ENCODE data around the gene ZNF749. TPM values are rescaled to one million over a fixed set of nuclear protein-coding genes. Genes with fewer than 3 reads are reported as not detected.
"Not testable (repeated sequence)": the region's sequence is repeated elsewhere in the genome, so short reads cannot be mapped to it uniquely, and the experiment has no call there.

ZNF749 gene
- total and polyA plus RNA-seq, 12 donors, result 1.7 to 12.8 (median 2.7) TPM

- ATAC-seq (no peak), DNase-seq (no peak)
- H3K27me3 ChIP-seq, result no peaks in the 10 kb centered on the region
- no peak for TF ChIP-seq CTCF (IDR thresholded peaks at IDR 0.05)
- peaks cover 0 to 17% (median 10%) of the 10 kb centered on the region in 9 donors for H3K4me1 ChIP-seq
- H3K4me3 ChIP-seq, result no peak overlapping the region
- 98 to 99% methylated on average over 4 of the region's 4 CpGs for WGBS, 2 donors
- H3K9me3 ChIP-seq, result peaks cover 4 to 94% (median 75%) of the 10 kb centered on the region in 11 donors
- intact Hi-C loops (cut with DNase I), result no loop called here
- peaks cover 9 to 77% (median 39%) of the 10 kb centered on the region in 9 donors for H3K36me3 ChIP-seq
- no peak overlapping the region for H3K27ac ChIP-seq
Observed at GRCh38 chr19:57473646-57474045, 38.5 kb downstream of the ZNF749 start.

- intact Hi-C loops (cut with DNase I), result loop anchor here in 1 of 10 donors (2.0 kb wide), 1 partner anchor 67 kb away; the partner anchor contains the start of gene ZNF17
- peaks cover 0 to 17% (median 10%) of the 10 kb centered on the region in 9 donors for H3K4me1 ChIP-seq
- DNase-seq, result peak; percentile 84 to 97
- peaks cover 4 to 86% (median 39%) of the 10 kb centered on the region in 11 donors for H3K9me3 ChIP-seq
- ATAC-seq, result peak; percentile 98 to 100 (median 100)
- TF ChIP-seq CTCF (IDR thresholded peaks at IDR 0.05), result peak; percentile 15 to 87 (median 72)
- H3K4me3 ChIP-seq, result peak within 1 kb of the TSS; percentile 58 to 92 (median 76)
- peaks cover 9 to 42% (median 37%) of the 10 kb centered on the region in 9 donors for H3K36me3 ChIP-seq
- no peaks in the 10 kb centered on the region for H3K27me3 ChIP-seq
- 5 to 8% methylated on average over 38 of the region's 38 CpGs for WGBS, 2 donors
- H3K27ac ChIP-seq, result peak within 1 kb of the TSS; percentile 28 to 94 (median 88)
Observed at GRCh38 chr19:57477191-57478008, 42.3 kb downstream of the ZNF749 start, which contains the start of gene ZNF772. ZNF772 (minus strand) TSS chr19:57477566; CDS start chr19:57477309, 257 bp downstream.

GRCh38 chr19:57487477-57488298, 52.6 kb downstream of the ZNF749 start, which contains the start of gene ZNF419:
ZNF419 (plus strand) TSS chr19:57487750; CDS start chr19:57487951, 201 bp downstream.
- intact Hi-C loops (cut with DNase I), result not testable (repeated sequence)
- ATAC-seq, result peak; percentile 97 to 99 (median 98)
- TF ChIP-seq CTCF (IDR thresholded peaks at IDR 0.05), result peak in 3 of 9 donors; percentile 23 to 40 (median 24)

GRCh38 chr19:57488299-57488644, 53.1 kb downstream of the ZNF749 start:
- peak in 6 of 8 donors; percentile 19 to 50 (median 28) for ATAC-seq
- H3K27ac ChIP-seq; H3K27me3 ChIP-seq; DNase-seq; intact Hi-C loops (cut with DNase I): not testable (repeated sequence)
- H3K4me1 ChIP-seq, result peaks cover 6 to 11% (median 8%) of the 10 kb centered on the region in 9 donors
- H3K9me3 ChIP-seq, result peaks cover 0 to 21% (median 0%) of the 10 kb centered on the region in 11 donors
- no CpG with 5 or more reads among the region's 1 CpG for WGBS, 2 donors
- H3K36me3 ChIP-seq, result peaks cover 0 to 33% (median 14%) of the 10 kb centered on the region in 9 donors
- peak overlapping the region in 7 of 10 donors; percentile 14 to 100 (median 33) for H3K4me3 ChIP-seq

More at GRCh38 chr19:57487477-57488298, 52.6 kb downstream of the ZNF749 start, which contains the start of gene ZNF419:
- H3K27me3 ChIP-seq, result not testable (repeated sequence)
- WGBS, 2 donors, result 1% methylated on average over 55 to 58 of the region's 69 CpGs
- Histone ChIP-seq H3K4me3 (peak within 1 kb of the TSS; percentile 64 to 100 (median 97)), H3K9me3 (peaks cover 0 to 15% (median 0%) of the 10 kb centered on the region in 11 donors), H3K36me3 (peaks cover 0 to 27% (median 8%) of the 10 kb centered on the region in 9 donors), H3K27ac (peak within 1 kb of the TSS; percentile 56 to 89 (median 76)), H3K4me1 (peaks cover 6 to 11% (median 8%) of the 10 kb centered on the region in 9 donors)
- peak; percentile 92 to 94 for DNase-seq

Other genes with a start within 250 kb of the ZNF749 start
- 10 to 100 TPM; 16.5 to 23.8 (median 20.7) TPM for gene ZNF264, start 243.8 kb upstream of the ZNF749 start, total RNA-seq
- gene ZNF264, start 243.8 kb upstream of the ZNF749 start, polyA plus RNA-seq, result 1 to 10 TPM; 2.2 to 3.4 TPM
- gene AURKC, start 204.3 kb upstream of the ZNF749 start, total RNA-seq, result 1 to 10 TPM in 8 of 10 donors, under 1 TPM in 2; 0.90 to 6.7 (median 1.7) TPM
- gene AURKC, start 204.3 kb upstream of the ZNF749 start, polyA plus RNA-seq, result 1 to 10 TPM in 1 of 2 donors, under 1 TPM in 1; 0.58 to 2.3 TPM
- 10 to 100 TPM in 8 of 10 donors, 1 to 10 TPM in 2; 9.4 to 14.7 (median 11.5) TPM for gene ZNF805, start 194.7 kb upstream of the ZNF749 start, total RNA-seq
- under 1 TPM; 0.77 to 0.88 TPM for gene ZNF805, start 194.7 kb upstream of the ZNF749 start, polyA plus RNA-seq
- 10 to 100 TPM; 22.9 to 50.3 (median 41.1) TPM for gene ZNF460, start 154.8 kb upstream of the ZNF749 start, total RNA-seq
- gene ZNF460, start 154.8 kb upstream of the ZNF749 start, polyA plus RNA-seq, result 1 to 10 TPM in 1 of 2 donors, under 1 TPM in 1; 0.42 to 4.7 TPM
- gene ZNF543, start 114.9 kb upstream of the ZNF749 start, total RNA-seq, result 1 to 10 TPM; 5.5 to 9.2 (median 7.0) TPM
- gene ZNF543, start 114.9 kb upstream of the ZNF749 start, polyA plus RNA-seq, result 1 to 10 TPM in 1 of 2 donors, under 1 TPM in 1; 0.86 to 2.1 TPM
- gene ZNF304, start 84.1 kb upstream of the ZNF749 start, total RNA-seq, result 10 to 100 TPM in 8 of 10 donors, 1 to 10 TPM in 2; 8.0 to 15.7 (median 11.4) TPM
- 1 to 10 TPM; 3.4 to 3.7 TPM for gene ZNF304, start 84.1 kb upstream of the ZNF749 start, polyA plus RNA-seq
- 10 to 100 TPM in 7 of 10 donors, 1 to 10 TPM in 3; 8.1 to 18.8 (median 11.4) TPM for gene TRAPPC2B, start 71.8 kb upstream of the ZNF749 start, total RNA-seq
- gene TRAPPC2B, start 71.8 kb upstream of the ZNF749 start, polyA plus RNA-seq, result 10 to 100 TPM; 31.8 to 37.5 TPM
- 1 to 10 TPM; 2.0 to 4.2 (median 2.8) TPM for gene ZNF547, start 71.8 kb upstream of the ZNF749 start, total RNA-seq
- gene ZNF547, start 71.8 kb upstream of the ZNF749 start, polyA plus RNA-seq, result 1 to 10 TPM; 1.4 to 4.2 TPM
- gene ZNF548, start 45.5 kb upstream of the ZNF749 start, total RNA-seq, result 10 to 100 TPM; 12.7 to 18.8 (median 14.2) TPM
- 1 to 10 TPM; 5.3 to 7.8 TPM for gene ZNF548, start 45.5 kb upstream of the ZNF749 start, polyA plus RNA-seq
- 10 to 100 TPM in 5 of 10 donors, 1 to 10 TPM in 5; 7.7 to 11.6 (median 10.0) TPM for gene ZNF17, start 24.2 kb upstream of the ZNF749 start, total RNA-seq
- 1 to 10 TPM; 3.4 to 4.2 TPM for gene ZNF17, start 24.2 kb upstream of the ZNF749 start, polyA plus RNA-seq
- 1 to 10 TPM; 1.9 to 6.5 (median 4.5) TPM for gene VN1R1, start 21.8 kb downstream of the ZNF749 start, total RNA-seq
- 1 to 10 TPM in 1 of 2 donors, under 1 TPM in 1; 0.88 to 1.8 TPM for gene VN1R1, start 21.8 kb downstream of the ZNF749 start, polyA plus RNA-seq
- 10 to 100 TPM; 18.6 to 27.4 (median 23.2) TPM for gene ZNF772, start 42.2 kb downstream of the ZNF749 start, total RNA-seq
- 1 to 10 TPM; 2.4 to 2.7 TPM for gene ZNF772, start 42.2 kb downstream of the ZNF749 start, polyA plus RNA-seq
- 1 to 10 TPM; 5.4 to 9.1 (median 7.8) TPM for gene ZNF419, start 52.4 kb downstream of the ZNF749 start, total RNA-seq
- gene ZNF419, start 52.4 kb downstream of the ZNF749 start, polyA plus RNA-seq, result 1 to 10 TPM; 5.0 to 9.2 TPM
- 1 to 10 TPM; 3.1 to 6.4 (median 5.0) TPM for gene ZNF773, start 64.6 kb downstream of the ZNF749 start, total RNA-seq
- gene ZNF773, start 64.6 kb downstream of the ZNF749 start, polyA plus RNA-seq, result 1 to 10 TPM; 2.4 to 3.2 TPM
- 1 to 10 TPM; 3.0 to 5.1 (median 3.8) TPM for gene ZNF549, start 92.0 kb downstream of the ZNF749 start, total RNA-seq
- 1 to 10 TPM; 2.1 to 2.9 TPM for gene ZNF549, start 92.0 kb downstream of the ZNF749 start, polyA plus RNA-seq
- gene ZNF550, start 124.5 kb downstream of the ZNF749 start, total RNA-seq, result 1 to 10 TPM; 4.6 to 9.7 (median 7.5) TPM
- gene ZNF550, start 124.5 kb downstream of the ZNF749 start, polyA plus RNA-seq, result 1 to 10 TPM; 3.3 to 6.7 TPM
- gene ZNF416, start 143.6 kb downstream of the ZNF749 start, total RNA-seq, result 1 to 10 TPM; 2.9 to 6.5 (median 4.6) TPM
- gene ZNF416, start 143.6 kb downstream of the ZNF749 start, polyA plus RNA-seq, result 1 to 10 TPM; 1.7 to 3.0 TPM
- 1 to 10 TPM; 2.7 to 5.4 (median 4.5) TPM for gene ZIK1, start 148.8 kb downstream of the ZNF749 start, total RNA-seq
- 1 to 10 TPM; 1.2 to 3.7 TPM for gene ZIK1, start 148.8 kb downstream of the ZNF749 start, polyA plus RNA-seq
- gene ZNF530, start 164.6 kb downstream of the ZNF749 start, total RNA-seq, result 1 to 10 TPM; 3.2 to 5.6 (median 4.4) TPM
- 1 to 10 TPM; 4.7 to 5.8 TPM for gene ZNF530, start 164.6 kb downstream of the ZNF749 start, polyA plus RNA-seq
- gene ZNF134, start 178.9 kb downstream of the ZNF749 start, total RNA-seq, result 10 to 100 TPM in 8 of 10 donors, 1 to 10 TPM in 2; 9.5 to 18.0 (median 12.7) TPM
- 1 to 10 TPM; 5.4 to 6.2 TPM for gene ZNF134, start 178.9 kb downstream of the ZNF749 start, polyA plus RNA-seq
- gene ZNF211, start 197.8 kb downstream of the ZNF749 start, total RNA-seq, result 10 to 100 TPM in 6 of 10 donors, 1 to 10 TPM in 4; 9.2 to 14.1 (median 10.4) TPM
- 10 to 100 TPM in 1 of 2 donors, 1 to 10 TPM in 1; 5.7 to 26.6 TPM for gene ZNF211, start 197.8 kb downstream of the ZNF749 start, polyA plus RNA-seq
- under 1 TPM in 5 of 10 donors, not detected in 5; 0.10 to 0.57 (median 0.19) TPM for gene ZSCAN4, start 233.6 kb downstream of the ZNF749 start, total RNA-seq
- gene ZSCAN4, start 233.6 kb downstream of the ZNF749 start, polyA plus RNA-seq, result under 1 TPM; 0.03 to 0.29 TPM
- gene ZNF551, start 246.7 kb downstream of the ZNF749 start, total RNA-seq, result 1 to 10 TPM; 3.3 to 5.5 (median 4.1) TPM
- 1 to 10 TPM; 1.8 to 1.9 TPM for gene ZNF551, start 246.7 kb downstream of the ZNF749 start, polyA plus RNA-seq

Data from heart right ventricle (tissue), 16 donors.